GM12878 (cell line): ENCODE measurements around the gene SPA17. TPM values are rescaled to one million over a fixed set of nuclear protein-coding genes. Genes with fewer than 3 reads are reported as not detected.

ENCODE experiments used
- ATAC-seq: fragments of 200-7000 bp; cut with Tn5 transposase; 3 replicates; pipeline ENCODE4 v1.9.1; 2020; ENCODE audit warnings: mild to moderate bottlenecking, moderate library complexity
- BruUV-seq: library from RNA; stranded (reverse); fragments of 400-500 nt; replicated peaks from 2 replicates; lab custom pipeline; 2021; lab: Mats Ljungman, UMichigan
- CTCF ChIA-PET: fragments of 300-600 bp; sonication (Branson Sonifier 250); formaldehyde crosslinking; extraction: SDS; loops from one replicate; lab custom pipeline; 2021; ENCODE audit warnings: inconsistent platforms; lab: Yijun Ruan, JAX
- POLR2A ChIA-PET: fragments of 350-600 bp; formaldehyde crosslinking; extraction: SDS; loops from one replicate; lab custom pipeline; 2021; ENCODE audit warnings: inconsistent platforms; lab: Charles Lee
- RAD21 ChIA-PET: fragments of 300-600 bp; sonication (Branson Sonifier 250); formaldehyde crosslinking; loops from one replicate; lab custom pipeline; 2023; ENCODE audit warnings: antibody characterized with exemption; ENCODE audit not compliant: unreplicated experiment; lab: Charles Lee
- SMC1A ChIA-PET: fragments of 300-600 bp; sonication (Branson Sonifier 250); formaldehyde crosslinking; loops from one replicate; lab custom pipeline; 2023; ENCODE audit not compliant: unreplicated experiment, uncharacterized antibody; lab: Charles Lee
- DNase-seq: peaks from one replicate; pipeline ENCODE4 v3.0.0-alpha.2; 2011; ENCODE audit warnings: low read depth, low spot score
- FAIRE-seq: peaks from 3 replicates; lab custom pipeline; 2011; peaks lifted over from hg19 to GRCh38; lab: Jason Lieb, UNC
- H2AFZ ChIP-seq: 2 replicates; pipeline ENCODE4 v1.6.0; 2011; ENCODE audit warnings: low read depth, low read length, control low read depth; ENCODE audit not compliant: control insufficient read depth
- H3K27ac ChIP-seq: 2 replicates; pipeline ENCODE4 v1.5.1; 2011; ENCODE audit warnings: control low read depth; ENCODE audit not compliant: control insufficient read depth, insufficient read depth
- H3K27me3 ChIP-seq, 2 experiments: replicated peaks in 1 of 2; 2 replicates each; pipeline versions ENCODE4 v1.6.0 to v1.6.1; 2011; ENCODE audit warnings: low read length in 1 of 2; ENCODE audit not compliant: control insufficient read depth in 2 of 2, insufficient read depth in 2 of 2
- H3K36me3 ChIP-seq, 2 experiments: 2 replicates each; pipeline ENCODE4 v1.5.1; 2011; ENCODE audit warnings: low read length in 1 of 2; ENCODE audit not compliant: control insufficient read depth in 2 of 2, insufficient read depth in 2 of 2
- H3K4me1 ChIP-seq: 2 replicates; pipeline ENCODE4 v1.6.1; 2011; ENCODE audit warnings: mild to moderate bottlenecking, low read length, moderate library complexity, mixed read lengths; ENCODE audit not compliant: control insufficient read depth, insufficient read depth
- H3K4me2 ChIP-seq: 2 replicates; pipeline ENCODE4 v1.6.0; 2011; ENCODE audit warnings: control low read depth; ENCODE audit not compliant: control insufficient read depth, insufficient read depth
- H3K4me3 ChIP-seq: fragments of 200-600 bp; sonication (generic); 2 replicates; pipeline ENCODE4 v1.5.1; 2016
- H3K79me2 ChIP-seq: 2 replicates; pipeline ENCODE4 v1.6.0; 2011; ENCODE audit warnings: low read length; ENCODE audit not compliant: control insufficient read depth, insufficient read depth
- H3K9ac ChIP-seq: 2 replicates; pipeline ENCODE4 v1.8.0; 2011; ENCODE audit warnings: low read length, control low read depth, mixed read lengths; ENCODE audit not compliant: control insufficient read depth, insufficient read depth
- H3K9me3 ChIP-seq: replicated peaks from 3 replicates; pipeline ENCODE4 v1.5.1; 2011; ENCODE audit warnings: mild to moderate bottlenecking, low read length; ENCODE audit not compliant: control insufficient read depth, insufficient read depth
- H4K20me1 ChIP-seq: 2 replicates; pipeline ENCODE4 v1.6.0; 2011; ENCODE audit not compliant: control insufficient read depth, insufficient read depth
- BACH1 ChIP-seq: fragments of 450-650 bp; IDR thresholded peaks from 2 replicates; pipeline ENCODE4 v1.6.1; 2017; ENCODE audit warnings: mild to moderate bottlenecking, borderline replicate concordance
- HDAC6 ChIP-seq: fragments of 200-600 bp; sonication (generic); IDR thresholded peaks from one replicate; pipeline ENCODE4 v1.8.0; 2017; ENCODE audit warnings: antibody characterized with exemption; ENCODE audit not compliant: unreplicated experiment
- HDGF ChIP-seq: fragments of 450-650 bp; IDR thresholded peaks from 2 replicates; pipeline ENCODE4 v1.6.1; 2016; ENCODE audit warnings: antibody characterized with exemption
- IRF5 ChIP-seq: fragments of 450-650 bp; IDR thresholded peaks from 2 replicates; pipeline ENCODE4 v1.6.1; 2017; ENCODE audit warnings: borderline replicate concordance
- PKNOX1 ChIP-seq: fragments of 450-650 bp; IDR thresholded peaks from 2 replicates; pipeline ENCODE4 v1.6.1; 2016; ENCODE audit warnings: mild to moderate bottlenecking
- SRF ChIP-seq, 2 experiments: IDR thresholded peaks; 2 replicates each; pipeline ENCODE4 v1.6.1; 2011; ENCODE audit warnings: low read depth in 2 of 2, low read length in 2 of 2, mild to moderate bottlenecking in 1 of 2, moderate library complexity in 1 of 2
- SUZ12 ChIP-seq: fragments of 200-600 bp; sonication (generic); IDR thresholded peaks from one replicate; pipeline ENCODE4 v1.6.1; 2018; ENCODE audit warnings: antibody characterized with exemption, mild to moderate bottlenecking; ENCODE audit not compliant: unreplicated experiment
- ZNF207 ChIP-seq: fragments of 450-650 bp; IDR thresholded peaks from 2 replicates; pipeline ENCODE4 v1.6.1; 2014; ENCODE audit warnings: antibody characterized with exemption, mild to moderate bottlenecking, borderline replicate concordance
- ZNF217 ChIP-seq: fragments of 450-650 bp; IDR thresholded peaks from 2 replicates; pipeline ENCODE4 v1.6.1; 2017; ENCODE audit warnings: antibody characterized with exemption, mild to moderate bottlenecking
- WGBS: methylation state at CpG from one replicate; pipeline ENCODE4 v1.1.6; 2016; ENCODE audit warnings: low lambda C conversion rate; ENCODE audit not compliant: insufficient replicate concordance, insufficient coverage; ENCODE audit errors: missing lambda C conversion rate; 5-methylcytosine and 5-hydroxymethylcytosine counted together
- in situ Hi-C: fragments of 300-500 bp; cut with MboI; formaldehyde crosslinking; loops from 9 replicates; pipeline ENCODE4 v1.14.3; 2018; ENCODE audit warnings: mixed read lengths
- intact Hi-C: fragments of 100-400 bp; cut with micrococcal nuclease; formaldehyde crosslinking; loops from one replicate; pipeline ENCODE4 v1.14.2; 2022; ENCODE audit not compliant: unreplicated experiment
- polyA plus RNA-seq, 11 experiments: library from polyadenylated mRNA; depleted of rRNA in 4 of 11; unstranded in 6 of 11; stranded (reverse) in 5 of 11; fragments of >200 nt; fragmentation: Nextera tagmentation in 4 of 11; fragmentation: Illumina TruSeq in 1 of 11; extraction: Ambion mirVana in 4 of 11; extraction: Trizol in 1 of 11; gene quantifications; 1 replicate in 1 of 11; 2 replicates in 10 of 11; pipeline versions ENCODE4 v1.2.1 to v1.2.3, GENCODE V29; 2011 to 2016; ENCODE audit warnings: inconsistent platforms in 2 of 11, missing spikeins in 2 of 11, low read depth in 1 of 11
- total RNA-seq, 4 experiments: library from RNA; depleted of rRNA in 3 of 4; stranded (reverse); fragments of >200 nt in 3 of 4; fragmentation: Illumina TruSeq in 1 of 4; extraction: Trizol in 1 of 4; gene quantifications; 2 replicates each; pipeline versions ENCODE4 v1.2.1 to v1.2.3, GENCODE V29; 2013 to 2021

Gene SPA17
- total and polyA plus RNA-seq, 10 of the 15 experiments (the other 5 are each of a cell fraction or from before 2014, with no cell fraction given) = 2.9 to 13.2 (median 8.5) TPM

- no peak overlapping the region for H3K27ac ChIP-seq
- 34% methylated on average over 5 of the region's 5 CpGs for WGBS
- DNase-seq (no peak), ATAC-seq (no peak), FAIRE-seq (no peak)
- no peak overlapping the region for H3K9ac ChIP-seq
- no peak overlapping the region for H3K4me2 ChIP-seq
- no peaks in the 10 kb centered on the region for H3K27me3 ChIP-seq
- ChIA-PET SMC1A (no interaction called here), CTCF (interaction anchor here (1.4 kb wide), 1 partner anchor 11 kb away, joined by 4 read pairs; no protein-coding TSS in a partner anchor), RAD21 (no interaction called here), POLR2A (no interaction called here)
- no peaks in the 10 kb centered on the region for H3K9me3 ChIP-seq
- no TSS peak for BruUV-seq
- H2AFZ ChIP-seq = no peak overlapping the region
- no peaks in the 10 kb centered on the region for H3K36me3 ChIP-seq
- no peaks in the 10 kb centered on the region for H4K20me1 ChIP-seq
- intact Hi-C loops (no loop called here), in situ Hi-C loops (no loop called here)
- no peaks in the 10 kb centered on the region for H3K4me1 ChIP-seq
- TF ChIP-seq PKNOX1 (no peak), HDGF (no peak), SUZ12 (no peak)
- no peak overlapping the region for H3K4me3 ChIP-seq
- no peaks in the 10 kb centered on the region for H3K79me2 ChIP-seq
Observed at GRCh38 chr11:124657904-124658303, 15.8 kb upstream of the SPA17 start.

- FAIRE-seq (no peak), ATAC-seq (no peak), DNase-seq (no peak)
- no peaks in the 10 kb centered on the region for H3K27me3 ChIP-seq
- no peaks in the 10 kb centered on the region for H3K9me3 ChIP-seq
- WGBS = 65% methylated on average over 3 of the region's 3 CpGs
- ChIA-PET CTCF (interaction anchor here (0.7 kb wide), 1 partner anchor 10 kb away, joined by 4 read pairs; no protein-coding TSS in a partner anchor), RAD21 (no interaction called here), POLR2A (no interaction called here), SMC1A (no interaction called here)
- H3K79me2 ChIP-seq = no peaks in the 10 kb centered on the region
- TF ChIP-seq SRF (IDR thresholded peaks at IDR 0.05; ENCODE audit: low read depth in 2 of 2, low read length in 2 of 2) (no peak), HDAC6 (no peak), ZNF207 (no peak), ZNF217 (no peak), IRF5 (no peak), BACH1 (no peak)
- H3K27ac ChIP-seq = no peak overlapping the region
- no peaks in the 10 kb centered on the region for H4K20me1 ChIP-seq
- intact Hi-C loops = no loop called here
- in situ Hi-C loops = no loop called here
- no peak overlapping the region for H3K9ac ChIP-seq
- no peak overlapping the region for H3K4me3 ChIP-seq
- no peaks in the 10 kb centered on the region for H3K36me3 ChIP-seq
- H2AFZ ChIP-seq = no peak overlapping the region
- no TSS peak for BruUV-seq
- no peak overlapping the region for H3K4me2 ChIP-seq
- no peaks in the 10 kb centered on the region for H3K4me1 ChIP-seq
Observed at GRCh38 chr11:124658501-124658900, 15.2 kb upstream of the SPA17 start.
